NCI-H146 (cell line): ENCODE results near the gene EDN2.
A peak's percentile ranks its signal among the peaks of the same experiment; 100 is the strongest.

Source experiments
- DNase-seq: peaks from one replicate; lab custom pipeline; 2025; lab: John Stamatoyannopoulos, UW

The EDN2 gene

DNA sequence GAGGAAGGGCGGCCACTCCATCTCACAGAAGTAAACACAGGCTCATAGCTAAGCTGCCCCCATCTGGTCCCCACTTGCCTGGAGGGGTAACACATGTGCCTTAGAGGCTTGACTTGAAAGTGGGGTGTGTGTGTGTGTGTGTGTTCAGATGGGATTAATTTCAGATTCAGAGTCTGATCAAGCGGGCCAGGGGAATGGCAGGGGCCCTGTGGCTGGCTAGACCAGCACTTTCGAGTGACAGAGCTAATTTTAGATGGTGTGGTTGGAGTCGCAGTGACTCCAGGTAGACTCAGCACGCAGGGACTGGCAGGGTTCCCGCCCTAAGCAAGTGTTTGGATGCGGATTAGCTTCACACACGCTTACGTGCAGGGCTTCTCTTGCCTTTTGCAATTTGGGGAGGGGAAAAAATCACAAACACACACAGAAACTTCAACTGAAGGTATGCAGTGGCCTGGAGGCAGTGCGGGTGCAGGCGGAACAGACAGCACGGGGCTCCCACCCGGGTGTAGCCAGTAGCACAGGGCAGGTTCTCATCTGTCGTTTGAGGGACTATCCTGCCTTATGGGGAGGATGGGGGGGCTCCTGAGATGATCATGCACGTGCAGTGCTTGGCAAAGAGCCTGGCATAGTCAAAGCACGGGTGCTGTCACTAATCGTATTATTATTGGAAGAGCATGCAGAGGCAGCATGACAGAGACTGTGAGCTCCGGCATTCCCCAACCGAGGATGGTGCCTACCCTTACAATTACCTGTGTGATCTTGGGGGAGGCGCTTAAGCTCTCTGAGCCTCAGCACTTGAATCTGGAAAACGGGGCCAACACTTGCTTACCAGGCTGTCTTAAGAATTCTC lies 1.3 kb downstream of the EDN2 start:
- no peak for DNase-seq

DNA sequence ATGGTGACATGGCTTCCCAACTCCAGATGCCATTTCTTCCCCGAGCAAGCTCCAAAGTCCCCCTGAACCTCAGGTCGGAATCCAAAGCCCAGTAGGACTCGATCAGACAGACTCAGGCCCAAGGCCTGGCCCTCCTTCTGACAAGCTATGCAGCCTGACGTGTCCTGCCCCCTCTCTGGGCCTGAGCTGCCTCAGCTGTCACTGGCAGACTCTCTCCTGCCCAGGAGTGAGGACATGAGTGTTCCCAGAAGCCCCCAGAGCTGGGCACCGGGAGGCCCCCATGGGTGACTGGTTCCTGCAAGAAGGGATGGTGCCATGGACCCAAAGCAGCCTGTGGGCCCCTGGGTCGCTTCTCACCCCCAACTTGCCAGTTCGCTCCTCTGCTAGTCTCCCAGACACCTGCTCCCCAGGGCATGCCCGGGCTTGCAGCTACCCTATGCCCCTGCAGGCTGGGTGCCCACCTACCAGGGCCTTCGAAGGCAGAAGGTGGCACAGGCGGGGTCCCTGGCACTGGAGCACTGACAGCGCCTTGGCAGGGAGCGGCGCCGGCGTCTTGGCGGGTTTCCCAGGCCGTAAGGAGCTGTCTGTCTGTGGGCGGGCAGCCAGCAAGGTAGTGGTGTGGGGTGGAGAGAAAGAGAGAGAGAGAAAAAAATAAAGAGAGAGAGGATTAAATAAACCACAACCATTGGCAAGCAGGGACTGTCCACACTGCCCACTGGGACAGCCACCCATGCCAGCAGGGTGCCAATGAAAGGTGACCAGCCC lies 2.3 kb downstream of the EDN2 start:
- no peak for DNase-seq

DNA sequence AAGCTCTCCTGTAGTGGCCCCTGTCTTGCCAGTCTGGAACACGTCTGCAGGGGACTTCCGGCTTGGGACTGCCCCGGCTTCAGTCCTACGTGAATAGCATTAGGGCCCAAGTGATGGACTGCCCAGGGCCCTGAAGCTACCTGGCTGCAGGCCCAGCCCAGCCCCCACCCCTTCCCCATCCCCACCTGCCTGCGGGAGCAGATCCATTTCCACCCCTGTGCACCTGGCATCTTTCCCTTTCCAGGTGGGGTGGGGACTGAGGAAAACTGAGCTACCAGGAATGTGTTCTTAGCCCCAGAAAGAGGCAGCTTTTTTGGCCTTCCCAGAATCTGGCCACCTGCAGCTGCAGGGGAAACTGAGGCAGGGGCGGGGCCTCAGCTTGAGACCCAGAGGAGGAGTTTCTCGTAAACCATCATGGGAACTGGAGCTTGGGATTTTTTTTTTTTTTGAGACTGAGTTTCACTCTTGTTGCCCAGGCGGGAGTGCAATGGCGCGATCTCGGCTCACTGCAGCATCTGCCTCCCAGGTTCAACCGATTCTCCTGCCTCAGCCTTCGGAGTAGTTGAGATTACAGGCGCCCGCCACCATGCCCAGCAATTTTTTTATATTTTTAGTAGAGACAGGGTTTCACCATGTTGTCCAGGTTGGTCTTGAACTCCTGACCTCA lies 3.2 kb downstream of the EDN2 start:
- peak; percentile 65 for DNase-seq

DNA sequence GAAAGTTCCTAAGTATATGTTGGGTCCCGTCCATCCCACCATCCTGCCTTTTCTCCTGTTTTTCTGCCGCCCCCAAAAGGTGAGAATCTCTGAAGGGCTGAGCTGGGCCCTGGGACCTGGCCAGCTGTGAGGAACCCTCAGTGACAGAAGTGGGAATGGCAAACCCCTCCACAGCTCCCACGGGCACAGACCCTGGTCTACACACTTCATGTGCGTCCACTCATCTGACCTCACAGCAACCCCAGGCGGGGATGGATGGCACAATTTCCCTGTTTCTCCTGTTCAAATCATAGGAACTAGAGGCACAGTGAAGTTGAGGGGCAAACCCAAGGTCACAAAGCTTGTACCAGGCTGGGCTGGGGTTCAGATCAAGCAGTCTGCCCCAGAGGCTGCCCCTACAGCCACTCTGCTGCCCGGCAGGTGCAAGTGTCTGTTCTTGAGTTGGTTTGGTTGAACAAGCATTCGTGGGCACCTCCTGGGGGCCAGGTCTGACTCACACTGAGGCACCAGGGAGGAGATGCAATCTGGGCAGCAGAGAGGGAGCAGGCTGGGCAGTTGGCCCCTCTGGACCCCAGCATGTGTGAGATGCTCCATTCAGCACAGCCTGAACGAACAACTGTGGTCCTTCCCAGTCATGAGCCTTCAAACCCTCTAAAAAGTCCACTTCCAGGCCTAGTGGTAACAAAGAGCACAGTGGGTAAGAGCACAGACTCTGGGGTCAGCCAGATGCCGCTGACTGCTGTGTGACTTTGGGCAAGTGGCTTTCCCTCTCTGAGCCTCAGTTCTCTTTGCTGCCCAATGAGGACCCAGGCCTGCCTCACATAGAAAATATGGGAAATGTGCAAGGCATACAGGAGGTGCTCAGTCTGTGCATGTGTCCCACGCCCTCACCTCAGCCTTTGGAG lies 4.0 kb downstream of the EDN2 start:
- DNase-seq: no peak

DNA sequence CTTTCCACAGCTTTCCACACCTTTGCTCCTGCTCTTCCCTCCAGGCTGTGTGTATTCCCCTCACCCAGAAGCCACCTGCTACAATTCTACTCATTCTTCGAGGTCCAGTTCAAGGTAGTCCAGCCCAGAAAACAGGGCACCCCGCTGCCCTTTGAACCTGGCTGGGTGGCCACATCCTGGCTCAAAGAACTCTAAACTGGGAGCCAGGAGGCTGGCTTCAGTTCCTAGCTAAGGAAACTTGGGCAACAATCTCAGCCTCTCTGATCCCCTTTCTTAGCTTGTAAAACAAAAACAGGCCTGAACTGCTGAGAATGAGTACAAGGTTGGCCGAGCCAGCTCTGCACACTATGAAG lies 4.7 kb downstream of the EDN2 start:
- DNase-seq: no peak

DNA sequence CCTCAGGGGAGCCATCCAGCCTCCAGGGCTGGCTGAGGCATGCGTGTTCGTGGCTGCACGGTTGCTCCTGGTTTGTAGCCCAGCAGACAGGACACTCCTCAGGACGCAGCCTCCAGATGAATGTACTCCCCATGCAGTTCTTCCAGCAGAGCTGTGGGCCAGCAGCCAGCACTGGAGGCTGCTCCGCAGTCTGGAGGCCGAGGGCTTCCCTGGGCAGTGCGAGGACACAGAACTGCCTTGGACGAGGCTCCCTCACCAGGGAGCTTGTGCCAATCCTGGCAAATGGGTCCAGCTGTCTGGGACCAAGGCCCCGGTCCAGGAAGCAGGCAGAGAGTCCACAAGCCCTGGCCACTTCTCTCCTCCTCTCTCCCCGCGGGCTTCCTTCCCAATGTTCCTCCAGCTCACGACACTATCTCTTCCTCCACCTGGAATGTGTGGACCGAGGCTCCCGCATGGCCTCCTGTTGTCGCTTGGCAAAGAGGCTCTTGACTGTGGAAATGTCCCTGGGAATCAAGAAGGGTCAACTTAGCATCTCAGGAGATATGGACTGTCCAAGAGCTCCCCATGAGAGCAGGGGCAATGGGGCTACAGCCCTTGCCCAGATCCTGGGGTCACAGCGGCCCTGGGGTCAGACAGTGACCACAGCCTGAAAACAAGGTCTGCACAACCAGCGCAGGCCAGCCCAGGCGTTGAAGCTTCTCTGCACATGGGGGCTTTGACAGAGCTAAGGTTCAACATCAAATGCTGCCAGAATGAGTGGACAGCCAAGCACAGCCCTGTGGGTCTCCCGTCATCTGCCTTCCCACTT lies 5.3 kb downstream of the EDN2 start:
- no peak for DNase-seq

DNA sequence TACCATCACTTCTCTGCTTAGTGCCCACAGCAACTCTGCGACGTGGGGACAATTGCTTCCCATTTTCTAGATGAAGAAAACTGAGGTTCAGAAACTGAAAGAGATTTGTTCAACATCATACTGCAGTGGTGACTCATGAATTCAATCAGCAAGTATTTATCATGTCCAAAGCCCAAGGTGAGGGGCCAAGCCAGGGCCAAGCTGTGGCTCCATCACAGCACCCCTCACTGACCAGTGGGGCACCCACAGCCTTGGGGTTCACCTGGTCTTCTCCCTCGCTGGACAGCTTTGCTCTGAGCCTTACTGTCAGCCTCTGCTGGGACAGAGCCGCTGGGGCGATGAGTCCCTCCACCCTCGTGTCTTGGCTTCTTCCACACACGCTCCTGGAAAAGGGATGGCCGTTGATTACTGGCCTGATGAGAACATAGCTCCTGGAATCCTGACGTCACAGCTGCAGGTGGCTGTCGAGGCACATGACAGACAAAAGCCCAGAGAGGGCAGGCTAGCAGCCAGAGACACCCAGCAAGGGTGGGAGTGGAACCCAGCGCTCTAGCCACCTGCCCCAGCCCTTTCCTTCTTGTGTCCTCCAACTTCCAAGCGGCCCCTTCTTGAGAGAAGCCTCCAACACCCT lies 6.2 kb downstream of the EDN2 start:
- no peak for DNase-seq

DNA sequence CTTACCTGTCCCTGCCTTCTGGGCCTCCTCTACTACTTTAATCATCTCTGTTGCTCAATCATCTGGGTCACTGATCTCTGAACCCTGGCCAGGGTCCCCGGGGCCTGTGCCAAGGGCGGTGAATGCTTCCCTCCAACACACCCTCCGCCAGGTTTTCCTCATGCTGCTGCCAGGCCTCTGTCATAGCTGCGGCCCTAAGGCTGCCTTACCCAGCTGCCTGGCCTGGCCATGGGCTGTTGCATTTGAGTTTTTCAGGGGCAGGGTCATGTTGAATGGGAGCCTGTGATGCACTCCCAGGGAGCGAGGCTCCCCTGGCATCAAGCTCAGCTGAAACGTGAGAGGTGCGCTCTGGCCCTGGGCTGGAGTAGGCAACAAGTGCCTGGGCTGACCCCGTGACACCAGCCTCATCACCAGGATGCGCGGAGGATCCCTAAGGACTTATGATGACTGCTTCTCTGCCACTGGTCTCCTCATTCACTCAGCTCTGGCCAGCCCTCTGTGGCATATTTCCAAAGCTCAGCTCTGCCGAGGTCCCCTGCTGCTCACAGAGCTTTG lies 7.6 kb downstream of the EDN2 start:
- DNase-seq: no peak

DNA sequence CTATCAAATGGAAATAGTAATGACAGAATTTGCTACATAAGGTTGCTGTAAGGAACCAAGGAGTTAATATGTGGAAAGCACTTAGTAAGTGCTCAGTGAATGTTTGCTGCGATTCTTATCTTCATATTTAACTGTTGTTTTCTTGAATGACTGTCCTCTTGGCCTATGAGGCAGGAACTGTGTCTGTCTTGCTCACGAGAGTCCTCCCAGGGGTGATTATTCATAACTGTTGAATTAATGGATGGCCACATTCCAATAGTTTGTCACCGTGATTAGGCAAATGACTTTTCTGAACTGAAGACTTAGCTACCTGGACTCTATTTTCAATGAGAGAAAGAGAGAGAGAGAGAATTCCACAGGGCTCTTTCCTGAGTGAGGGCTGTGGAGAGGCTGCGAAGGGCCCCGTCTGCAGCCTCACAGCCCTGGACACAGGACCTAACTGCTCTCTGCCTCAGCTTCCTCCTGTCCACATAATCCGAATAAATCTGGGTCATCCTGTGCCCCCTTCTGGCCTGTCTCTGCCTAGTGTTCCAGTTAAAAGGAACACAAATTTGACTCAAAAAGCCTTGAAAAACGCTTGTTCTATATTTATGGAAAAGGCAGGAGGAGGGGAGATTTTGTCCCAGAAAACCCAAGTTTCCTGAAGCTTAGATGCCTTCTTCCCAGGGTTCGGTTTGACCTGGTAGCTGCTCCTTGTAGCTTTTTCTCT lies 8.5 kb downstream of the EDN2 start:
- no peak for DNase-seq

DNA sequence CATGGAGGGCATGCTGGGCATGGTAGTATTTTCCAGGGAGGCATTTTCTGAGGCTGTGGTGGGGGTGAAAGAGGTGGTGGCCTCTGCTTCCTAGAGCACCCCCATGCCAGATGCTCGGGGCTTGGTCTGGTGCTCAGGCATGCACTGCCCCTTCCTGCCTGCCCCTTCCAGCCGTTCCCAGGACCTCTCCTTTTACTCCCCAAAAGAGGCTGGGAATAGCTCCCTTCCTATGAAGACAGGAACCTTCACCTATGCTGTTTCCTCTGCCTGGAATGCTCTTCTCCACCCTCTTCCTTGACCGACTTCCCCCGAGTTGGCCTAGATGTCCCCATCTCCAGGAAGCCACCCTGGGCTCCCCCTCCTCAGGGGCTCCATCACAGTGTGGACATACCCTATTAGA lies 9.1 kb downstream of the EDN2 start:
- no peak for DNase-seq

DNA sequence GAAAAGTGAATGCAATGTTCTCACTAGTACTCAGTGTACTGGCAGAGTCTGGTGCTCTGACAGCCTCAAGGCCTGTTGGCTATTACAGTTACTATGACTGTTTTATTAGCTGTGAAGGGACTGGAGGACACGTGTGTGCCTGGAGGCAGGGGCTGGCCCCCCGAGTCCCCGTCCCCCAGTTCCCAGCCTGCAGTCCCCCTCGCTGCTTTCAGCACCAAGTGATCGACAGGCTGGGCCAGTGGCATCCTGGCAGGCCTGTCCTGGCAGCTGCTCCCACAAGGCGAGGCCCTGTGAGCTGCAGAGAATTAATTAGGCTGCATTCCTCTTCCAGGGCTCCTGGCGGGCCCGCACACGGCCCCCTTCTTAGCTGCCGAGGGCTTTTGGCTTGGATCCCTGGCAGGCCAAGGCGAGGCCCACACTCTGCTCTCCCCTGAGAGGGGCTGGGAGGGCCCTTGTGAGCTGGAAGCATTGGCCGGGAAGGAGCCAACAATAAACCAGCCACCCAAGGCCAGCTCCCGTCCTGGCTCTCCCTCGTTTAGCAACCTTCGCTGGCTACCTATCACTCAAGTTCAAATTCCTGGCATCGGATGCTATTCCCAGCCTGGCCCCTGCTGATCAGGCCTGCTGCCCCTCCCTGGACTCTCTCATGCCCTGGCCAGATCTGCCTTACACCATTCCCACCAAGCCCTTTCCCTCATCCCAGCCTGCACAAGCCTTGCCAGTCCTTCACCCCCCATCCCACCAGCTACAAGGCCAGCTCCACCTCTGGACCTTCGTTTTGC lies 9.8 kb downstream of the EDN2 start:
- no peak for DNase-seq

DNA sequence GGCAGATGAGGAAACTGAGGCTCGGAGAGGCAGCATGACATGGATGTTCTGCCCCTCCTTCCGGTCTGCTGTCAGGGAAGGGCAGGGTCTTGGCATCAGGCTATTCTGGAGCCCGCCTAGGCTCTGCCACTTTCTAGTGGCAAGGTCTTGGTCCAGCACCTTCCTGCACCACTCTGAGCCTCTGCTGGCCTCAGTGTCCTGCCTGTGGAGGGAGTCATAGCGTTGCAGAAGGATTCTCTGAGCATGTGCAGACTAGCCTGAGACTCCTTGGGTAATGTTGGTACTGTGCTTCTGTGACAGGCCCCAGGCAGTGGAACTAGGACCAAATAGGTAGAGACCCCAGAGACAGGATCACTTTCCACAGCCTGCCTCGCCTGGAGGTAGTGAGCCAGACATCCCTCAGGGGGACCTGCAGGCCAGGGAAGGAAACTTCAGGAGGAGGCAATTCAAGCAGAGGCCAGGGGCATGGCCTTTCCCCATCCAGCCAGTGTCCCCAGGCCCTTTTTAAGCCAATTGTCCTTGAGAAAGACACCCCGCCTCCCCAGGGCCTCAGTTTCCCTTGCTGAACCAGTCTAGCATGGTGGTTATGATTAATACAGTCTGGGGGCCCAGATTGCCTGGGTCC lies 10.6 kb downstream of the EDN2 start:
- no peak for DNase-seq

DNA sequence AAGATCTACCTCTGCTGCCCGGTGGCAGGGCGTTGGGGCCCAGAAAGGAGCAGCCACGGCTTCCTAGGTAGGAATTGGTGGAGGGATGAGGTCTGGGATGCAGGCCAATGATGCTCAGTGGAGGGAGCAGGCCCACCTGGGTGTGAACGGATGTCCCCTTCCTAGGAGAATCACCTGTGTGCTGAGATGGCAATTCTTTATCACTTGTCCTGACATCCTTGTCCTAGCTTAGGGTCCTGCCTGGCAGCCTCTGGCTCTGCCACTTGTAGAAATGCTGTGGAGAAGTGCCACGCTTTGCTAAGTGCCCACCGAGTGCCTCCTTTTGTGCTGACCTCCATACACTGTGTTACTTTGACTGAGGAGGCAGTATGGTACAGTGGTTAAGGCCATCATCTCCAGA lies 12.8 kb downstream of the EDN2 start:
- no peak for DNase-seq

DNA sequence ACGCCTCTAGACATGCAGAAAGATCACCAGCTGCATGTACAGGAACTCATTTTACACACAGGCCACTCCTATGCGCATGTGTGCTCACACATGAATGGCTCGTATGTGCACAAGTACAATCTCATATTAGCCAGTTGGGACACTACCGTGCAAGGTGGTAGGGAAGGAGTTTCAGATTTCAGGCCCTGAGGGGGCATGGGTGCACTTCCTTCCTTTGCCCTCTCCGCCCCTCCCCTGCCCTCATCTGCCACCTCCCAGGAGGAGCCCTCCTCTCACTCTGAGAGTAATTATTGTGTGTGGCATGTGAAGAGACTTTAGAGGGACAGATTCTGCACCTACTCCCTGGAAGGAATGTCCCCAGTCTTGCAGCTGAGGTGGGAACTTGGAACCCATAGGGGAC lies 14.8 kb downstream of the EDN2 start:
- no peak for DNase-seq

DNA sequence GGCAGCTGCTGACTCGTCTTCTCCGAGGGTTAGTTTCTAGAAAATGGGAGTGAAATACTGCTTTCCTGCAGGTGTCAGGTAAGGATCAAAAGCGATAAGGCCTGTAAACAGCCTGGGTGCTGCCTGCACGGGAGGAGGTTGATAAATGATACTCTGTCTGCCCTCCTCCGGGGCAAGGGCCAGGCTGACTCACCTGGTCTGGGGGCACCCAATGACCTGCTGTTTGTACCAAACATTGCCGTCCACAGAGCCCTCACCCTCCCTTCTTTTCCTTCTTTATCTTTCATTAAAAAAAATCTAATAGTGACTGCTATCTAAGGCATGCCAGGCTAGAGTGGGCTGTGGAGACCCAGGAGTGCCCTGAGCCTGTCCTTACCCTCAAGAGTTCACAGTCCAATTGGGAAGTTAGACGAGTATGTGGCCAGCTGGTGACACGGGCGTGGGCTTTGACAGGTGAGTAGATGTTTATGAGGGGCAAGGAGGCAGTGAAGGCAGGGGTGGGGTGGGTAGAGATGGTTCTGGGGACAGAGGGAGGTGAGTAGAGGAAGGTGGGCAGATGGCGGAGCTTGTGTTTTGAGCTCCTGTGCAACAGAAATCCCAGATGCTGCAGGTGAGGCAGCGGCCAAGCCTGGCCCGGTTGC lies 16.2 kb downstream of the EDN2 start:
- peak; percentile 56 for DNase-seq

DNA sequence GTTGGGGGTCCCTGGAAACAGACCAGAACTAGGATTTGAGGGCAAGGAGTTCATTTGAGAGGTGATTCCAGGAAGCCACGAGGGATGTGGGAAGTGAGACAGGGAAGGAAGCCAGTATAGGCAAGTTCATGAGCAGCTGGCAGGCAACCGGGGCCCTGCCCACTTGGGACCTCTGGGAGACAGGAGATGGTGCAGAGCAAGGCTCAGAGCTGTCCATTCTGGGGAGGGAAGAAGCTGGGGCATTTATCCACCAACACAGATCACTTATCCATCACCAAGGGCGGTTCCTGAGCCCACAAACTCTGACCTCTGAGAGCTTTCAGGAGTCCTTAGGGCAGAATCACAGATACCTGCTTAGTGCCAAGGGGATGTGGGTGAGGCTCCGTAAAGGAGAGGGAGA lies 16.8 kb downstream of the EDN2 start:
- no peak for DNase-seq

DNA sequence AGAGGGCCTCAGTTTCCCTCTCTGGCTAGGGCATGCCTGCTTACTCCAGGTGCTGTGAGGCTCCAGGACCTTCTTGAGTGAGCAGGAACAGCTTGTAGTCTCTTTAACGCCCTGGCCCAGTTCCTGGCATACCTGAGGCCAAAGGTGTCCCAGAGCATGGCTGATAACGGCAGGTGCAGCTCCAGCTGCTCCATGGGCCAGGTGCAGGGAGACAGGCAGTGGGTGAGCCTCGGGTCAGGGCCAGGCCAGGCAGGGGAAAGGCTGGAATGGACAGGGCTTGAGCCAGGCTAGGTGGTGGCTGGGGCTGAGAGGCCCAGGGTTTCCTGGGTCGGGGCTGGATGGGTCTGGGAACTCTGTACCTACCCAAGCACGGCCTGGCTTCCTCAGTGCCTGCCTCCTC lies 18.3 kb downstream of the EDN2 start:
- peak; percentile 49 for DNase-seq

DNA sequence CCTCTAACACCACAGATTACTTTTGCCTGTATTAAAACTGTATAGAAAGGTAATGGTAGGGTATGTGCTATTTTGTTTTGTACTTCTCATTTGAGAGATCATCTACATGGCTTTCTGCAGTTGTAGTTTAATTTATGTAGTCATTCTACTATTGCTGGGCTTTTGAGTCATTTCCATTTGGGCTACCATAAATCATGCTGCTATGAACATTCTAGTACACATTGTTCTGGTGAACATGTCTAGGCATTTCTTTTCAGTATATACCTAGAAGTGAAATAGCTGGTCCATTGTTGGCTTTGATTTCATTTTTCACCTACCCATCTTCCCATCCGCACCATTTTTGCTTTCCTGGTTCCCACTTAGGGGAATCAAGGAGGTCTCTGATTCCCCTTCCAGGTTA lies 18.7 kb downstream of the EDN2 start:
- no peak for DNase-seq
